HepG2 (cell line): ENCODE results near the gene CDHR5. TPM values are rescaled to one million over a fixed set of nuclear protein-coding genes. Genes with fewer than 3 reads are reported as not detected.
A peak's percentile ranks its signal among the peaks of the same experiment; 100 is the strongest.

Experiments
- FOXK1 ChIP-seq: sonication (generic); formaldehyde crosslinking; IDR thresholded peaks from 2 replicates; pipeline ENCODE4 v1.4.0; 2020; ENCODE audit warnings: low read depth, missing genetic modification reagents, borderline replicate concordance
- GABPB1 ChIP-seq: IDR thresholded peaks from 2 replicates; pipeline ENCODE4 v1.6.1; 2016; ENCODE audit warnings: mild to moderate bottlenecking, missing genetic modification reagents, moderate library complexity, missing compliant biosample characterization
- JDP2 ChIP-seq: sonication (generic); formaldehyde crosslinking; IDR thresholded peaks from 2 replicates; pipeline ENCODE4 v1.8.1; 2022; ENCODE audit warnings: missing genetic modification reagents, borderline replicate concordance
- NR2F6 ChIP-seq, 2 experiments: IDR thresholded peaks; 2 replicates each; pipeline ENCODE4 v1.6.1; 2016; ENCODE audit warnings: antibody characterized with exemption in 1 of 2, mild to moderate bottlenecking in 1 of 2
- PCBP2 ChIP-seq: fragments of 200-400 bp; formaldehyde crosslinking; optimal IDR thresholded peaks from 2 replicates; pipeline ENCODE3; 2018; ENCODE audit warnings: low read length, low read depth; ENCODE audit not compliant: poor library complexity, severe bottlenecking
- SETDB1 ChIP-seq: sonication (generic); formaldehyde crosslinking; IDR thresholded peaks from 2 replicates; pipeline ENCODE4 v1.5.1; 2020; ENCODE audit warnings: missing genetic modification reagents, mild to moderate bottlenecking, borderline replicate concordance
- SMAD1 ChIP-seq: sonication (generic); formaldehyde crosslinking; IDR thresholded peaks from 2 replicates; pipeline ENCODE4 v1.4.0; 2020; ENCODE audit warnings: missing genetic modification reagents, low read depth, mild to moderate bottlenecking, borderline replicate concordance
- ZKSCAN1 ChIP-seq: fragments of 150-350 bp; IDR thresholded peaks from 2 replicates; pipeline ENCODE4 v1.6.1; 2014; ENCODE audit warnings: low read length
- ZNF18 ChIP-seq: sonication (generic); formaldehyde crosslinking; IDR thresholded peaks from 2 replicates; pipeline ENCODE4 v1.8.0; 2022; ENCODE audit warnings: mild to moderate bottlenecking, missing genetic modification reagents; ENCODE audit not compliant: insufficient replicate concordance
- ZNF282 ChIP-seq: fragments of 450-650 bp; IDR thresholded peaks from 2 replicates; pipeline ENCODE4 v1.6.1; 2018; ENCODE audit not compliant: partially characterized antibody
- ZNF558 ChIP-seq: sonication (generic); formaldehyde crosslinking; IDR thresholded peaks from 2 replicates; pipeline ENCODE4 v1.9.0; 2022; ENCODE audit warnings: mild to moderate bottlenecking, missing genetic modification reagents, borderline replicate concordance
- ZNF569 ChIP-seq: sonication (generic); formaldehyde crosslinking; IDR thresholded peaks from 2 replicates; pipeline ENCODE4 v1.5.0; 2020; ENCODE audit warnings: mild to moderate bottlenecking, missing genetic modification reagents, moderate library complexity, borderline replicate concordance
- ZNF619 ChIP-seq: sonication (generic); formaldehyde crosslinking; IDR thresholded peaks from 2 replicates; pipeline ENCODE4 v1.4.0; 2020; ENCODE audit warnings: mild to moderate bottlenecking, missing genetic modification reagents
- ZNF737 ChIP-seq: sonication (generic); formaldehyde crosslinking; IDR thresholded peaks from 2 replicates; pipeline ENCODE4 v1.5.0; 2020; ENCODE audit warnings: missing genetic modification reagents, mild to moderate bottlenecking, borderline replicate concordance
- ZNF75D ChIP-seq: sonication (generic); formaldehyde crosslinking; IDR thresholded peaks from 2 replicates; pipeline ENCODE4 v1.8.1; 2023; ENCODE audit warnings: missing genetic modification reagents, mild to moderate bottlenecking, borderline replicate concordance
- ZNF782 ChIP-seq: sonication (generic); formaldehyde crosslinking; IDR thresholded peaks from 2 replicates; pipeline ENCODE4 v1.4.0; 2020; ENCODE audit warnings: missing genetic modification reagents, mild to moderate bottlenecking, borderline replicate concordance
- ZNF792 ChIP-seq: IDR thresholded peaks from 2 replicates; pipeline ENCODE4 v1.6.1; 2016
- polyA plus RNA-seq, 8 experiments: library from polyadenylated mRNA; depleted of rRNA in 3 of 8; stranded (reverse) in 7 of 8; unstranded in 1 of 8; fragments of >200 nt; fragmentation: Illumina TruSeq in 4 of 8; extraction: Trizol in 4 of 8; gene quantifications; 2 replicates each; pipeline versions ENCODE4 v1.2.1 to v1.2.3, GENCODE V29; 2011 to 2016; ENCODE audit warnings: low read depth in 4 of 8, missing spikeins in 1 of 8, mixed read lengths in 1 of 8; ENCODE audit not compliant: insufficient read depth in 1 of 8
- total RNA-seq, 5 experiments: library from RNA; depleted of rRNA; stranded (reverse); fragments of >200 nt; fragmentation: Illumina TruSeq; extraction: Trizol; gene quantifications; 2 replicates each; pipeline ENCODE4 v1.2.3, GENCODE V29; 2016; ENCODE audit warnings: low read depth in 1 of 5
- TF ChIP-seq, protein P1 (sequence below): sonication (generic); formaldehyde crosslinking; IDR thresholded peaks from 2 replicates; pipeline ENCODE4 v1.4.0; 2020; ENCODE audit warnings: missing genetic modification reagents, borderline replicate concordance
- TF ChIP-seq, protein P2 (sequence below): sonication (generic); formaldehyde crosslinking; IDR thresholded peaks from 2 replicates; pipeline ENCODE4 v1.5.0; 2020; ENCODE audit warnings: mild to moderate bottlenecking, missing genetic modification reagents
- TF ChIP-seq, protein P3 (sequence below): fragments of 450-650 bp; IDR thresholded peaks from 2 replicates; pipeline ENCODE4 v1.6.1; 2016
- TF ChIP-seq, protein P4 (sequence below): sonication (generic); formaldehyde crosslinking; IDR thresholded peaks from 2 replicates; pipeline ENCODE4 v1.4.0; 2020; ENCODE audit warnings: missing genetic modification reagents

The CDHR5 gene
- total and polyA plus RNA-seq, 2 of the 13 experiments (the other 11 are each of a cell fraction or from before 2014, with no cell fraction given) = 0.46 to 0.71 TPM

GRCh38 chr11:569158-569885 is 55.4 kb downstream of the CDHR5 start (continued):
- TF ChIP-seq ZNF737 (no peak), ZNF75D (CRISPR knock-in tag) (no peak), ZNF782 (CRISPR knock-in tag) (0 out of 2 replicates have a peak, but pooled peaks have one; percentile 58), ZNF619 (CRISPR knock-in tag) (no peak), SMAD1 (CRISPR knock-in tag) (no peak), NR2F6 (IDR thresholded peaks at IDR 0.05) (peak; percentile 70), NR2F6 (CRISPR knock-in tag; IDR thresholded peaks at IDR 0.05) (peak; percentile 87), SETDB1 (CRISPR knock-in tag) (no peak), ZNF282 (no peak), ZNF792 (CRISPR knock-in tag) (no peak), PCBP2 (no peak), GABPB1 (peak; percentile 53), ZNF18 (CRISPR knock-in tag) (peak; percentile 63), FOXK1 (CRISPR knock-in tag) (no peak), ZNF558 (CRISPR knock-in tag) (0 out of 2 replicates have a peak, but pooled peaks have one; percentile 18), JDP2 (no peak), ZNF569 (no peak), ZKSCAN1 (no peak)
- TF ChIP-seq, protein P1, sequence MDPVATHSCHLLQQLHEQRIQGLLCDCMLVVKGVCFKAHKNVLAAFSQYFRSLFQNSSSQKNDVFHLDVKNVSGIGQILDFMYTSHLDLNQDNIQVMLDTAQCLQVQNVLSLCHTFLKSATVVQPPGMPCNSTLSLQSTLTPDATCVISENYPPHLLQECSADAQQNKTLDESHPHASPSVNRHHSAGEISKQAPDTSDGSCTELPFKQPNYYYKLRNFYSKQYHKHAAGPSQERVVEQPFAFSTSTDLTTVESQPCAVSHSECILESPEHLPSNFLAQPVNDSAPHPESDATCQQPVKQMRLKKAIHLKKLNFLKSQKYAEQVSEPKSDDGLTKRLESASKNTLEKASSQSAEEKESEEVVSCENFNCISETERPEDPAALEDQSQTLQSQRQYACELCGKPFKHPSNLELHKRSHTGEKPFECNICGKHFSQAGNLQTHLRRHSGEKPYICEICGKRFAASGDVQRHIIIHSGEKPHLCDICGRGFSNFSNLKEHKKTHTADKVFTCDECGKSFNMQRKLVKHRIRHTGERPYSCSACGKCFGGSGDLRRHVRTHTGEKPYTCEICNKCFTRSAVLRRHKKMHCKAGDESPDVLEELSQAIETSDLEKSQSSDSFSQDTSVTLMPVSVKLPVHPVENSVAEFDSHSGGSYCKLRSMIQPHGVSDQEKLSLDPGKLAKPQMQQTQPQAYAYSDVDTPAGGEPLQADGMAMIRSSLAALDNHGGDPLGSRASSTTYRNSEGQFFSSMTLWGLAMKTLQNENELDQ = no peak
- TF ChIP-seq, protein P2, sequence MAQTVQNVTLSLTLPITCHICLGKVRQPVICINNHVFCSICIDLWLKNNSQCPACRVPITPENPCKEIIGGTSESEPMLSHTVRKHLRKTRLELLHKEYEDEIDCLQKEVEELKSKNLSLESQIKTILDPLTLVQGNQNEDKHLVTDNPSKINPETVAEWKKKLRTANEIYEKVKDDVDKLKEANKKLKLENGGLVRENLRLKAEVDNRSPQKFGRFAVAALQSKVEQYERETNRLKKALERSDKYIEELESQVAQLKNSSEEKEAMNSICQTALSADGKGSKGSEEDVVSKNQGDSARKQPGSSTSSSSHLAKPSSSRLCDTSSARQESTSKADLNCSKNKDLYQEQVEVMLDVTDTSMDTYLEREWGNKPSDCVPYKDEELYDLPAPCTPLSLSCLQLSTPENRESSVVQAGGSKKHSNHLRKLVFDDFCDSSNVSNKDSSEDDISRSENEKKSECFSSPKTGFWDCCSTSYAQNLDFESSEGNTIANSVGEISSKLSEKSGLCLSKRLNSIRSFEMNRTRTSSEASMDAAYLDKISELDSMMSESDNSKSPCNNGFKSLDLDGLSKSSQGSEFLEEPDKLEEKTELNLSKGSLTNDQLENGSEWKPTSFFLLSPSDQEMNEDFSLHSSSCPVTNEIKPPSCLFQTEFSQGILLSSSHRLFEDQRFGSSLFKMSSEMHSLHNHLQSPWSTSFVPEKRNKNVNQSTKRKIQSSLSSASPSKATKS (CRISPR knock-in tag) = no peak
- TF ChIP-seq, protein P3, sequence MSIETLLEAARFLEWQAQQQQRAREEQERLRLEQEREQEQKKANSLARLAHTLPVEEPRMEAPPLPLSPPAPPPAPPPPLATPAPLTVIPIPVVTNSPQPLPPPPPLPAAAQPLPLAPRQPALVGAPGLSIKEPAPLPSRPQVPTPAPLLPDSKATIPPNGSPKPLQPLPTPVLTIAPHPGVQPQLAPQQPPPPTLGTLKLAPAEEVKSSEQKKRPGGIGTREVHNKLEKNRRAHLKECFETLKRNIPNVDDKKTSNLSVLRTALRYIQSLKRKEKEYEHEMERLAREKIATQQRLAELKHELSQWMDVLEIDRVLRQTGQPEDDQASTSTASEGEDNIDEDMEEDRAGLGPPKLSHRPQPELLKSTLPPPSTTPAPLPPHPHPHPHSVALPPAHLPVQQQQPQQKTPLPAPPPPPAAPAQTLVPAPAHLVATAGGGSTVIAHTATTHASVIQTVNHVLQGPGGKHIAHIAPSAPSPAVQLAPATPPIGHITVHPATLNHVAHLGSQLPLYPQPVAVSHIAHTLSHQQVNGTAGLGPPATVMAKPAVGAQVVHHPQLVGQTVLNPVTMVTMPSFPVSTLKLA = no peak
- TF ChIP-seq, protein P4, sequence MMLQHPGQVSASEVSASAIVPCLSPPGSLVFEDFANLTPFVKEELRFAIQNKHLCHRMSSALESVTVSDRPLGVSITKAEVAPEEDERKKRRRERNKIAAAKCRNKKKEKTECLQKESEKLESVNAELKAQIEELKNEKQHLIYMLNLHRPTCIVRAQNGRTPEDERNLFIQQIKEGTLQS (CRISPR knock-in tag) = no peak
